Posterior vena cava (tissue), 2 donors: ENCODE data around the gene CNTNAP2. TPM values are rescaled to one million over a fixed set of nuclear protein-coding genes. Genes with fewer than 3 reads are reported as not detected.

Source experiments
- DNase-seq: peaks from one replicate; pipeline ENCODE4 v3.0.0-alpha.2; 2020; ENCODE audit warnings: low spot score
- intact Hi-C, 2 donors: fragments of 100-400 bp; cut with DNase I; formaldehyde crosslinking; loops; one replicate each; pipeline versions ENCODE4 v1.14.1 to v1.14.2; 2022 to 2023
- total RNA-seq, 2 donors: library from RNA; stranded (reverse); fragmentation: NEBNext Ultra II Directional; extraction: Animal tissue kit (Norgen Biotek cat#: 25700); gene quantifications; one replicate each; pipeline ENCODE4 v1.2.1, GENCODE V29; 2021
- donor health status: DM: yes; HTN: yes; CAD: no.
- donor health status: DM: yes; HTN: yes; CAD: no.

Gene CNTNAP2
- total RNA-seq, 2 donors from 2014 or later = not detected

DNA sequence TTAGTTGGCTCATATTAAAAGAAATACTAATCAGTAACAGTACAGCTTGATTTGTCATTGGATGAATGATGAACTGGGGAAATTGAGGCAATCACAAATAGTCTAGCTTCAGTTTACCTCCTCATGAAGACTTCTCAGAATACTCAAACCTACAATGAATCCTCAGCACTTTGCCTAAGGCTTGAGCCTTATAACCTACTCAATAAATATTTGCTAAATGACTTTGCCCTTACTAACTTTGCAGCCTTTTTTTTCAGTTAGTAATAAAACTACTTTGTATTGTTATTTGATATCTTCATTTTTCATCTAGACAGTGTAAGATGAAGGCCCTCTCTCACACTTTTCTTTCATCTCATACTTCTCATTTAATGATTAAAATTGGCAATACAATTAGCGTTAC, 1311.5 kb downstream of the CNTNAP2 start:
- no peak for DNase-seq
- intact Hi-C loops = no loop called here

DNA sequence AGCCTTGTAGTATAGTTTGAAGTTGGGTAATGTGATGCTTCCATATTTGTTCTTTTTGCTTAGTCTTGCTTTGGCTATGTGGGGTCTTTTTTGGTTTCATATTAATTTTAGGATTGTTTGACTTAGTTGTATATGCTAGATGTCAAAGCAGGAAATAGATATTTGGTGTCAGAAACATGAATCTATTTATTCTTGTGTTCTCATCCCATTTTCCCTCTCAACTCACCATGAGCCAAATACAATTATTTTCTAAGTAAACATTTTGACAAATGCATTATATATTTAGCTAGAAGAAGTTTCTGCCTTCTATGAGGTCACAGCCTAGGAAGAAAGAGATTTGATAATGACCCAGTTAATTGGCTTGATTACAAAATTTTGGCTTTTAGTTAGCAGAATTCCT, 1313.4 kb downstream of the CNTNAP2 start:
- intact Hi-C loops = loop anchor here in 1 of 2 donors (5.0 kb wide), 1 partner anchor 108 kb away; no protein-coding TSS in a partner anchor
- DNase-seq = no peak

DNA sequence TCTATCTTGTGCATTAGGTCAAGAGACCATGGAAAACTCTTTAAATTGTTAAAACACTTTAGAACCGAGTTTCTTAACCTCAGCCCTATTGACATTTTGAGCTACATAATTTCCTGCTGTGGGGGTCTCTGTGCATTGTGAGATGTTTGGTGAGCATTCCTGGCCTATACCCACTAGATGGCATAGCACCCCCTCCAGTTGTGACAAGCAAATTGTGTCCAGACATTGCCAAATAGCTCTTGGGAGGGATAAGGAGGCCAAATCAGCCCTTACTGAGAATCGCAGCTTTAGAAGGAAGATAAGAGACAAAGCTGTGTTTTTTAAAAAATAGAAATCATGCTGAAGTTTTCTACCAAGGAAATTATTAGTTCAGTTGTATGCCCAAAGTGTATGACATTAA, 1315.5 kb downstream of the CNTNAP2 start:
- DNase-seq = no peak
- intact Hi-C loops = loop anchor here in 1 of 2 donors (5.0 kb wide), 1 partner anchor 110 kb away; no protein-coding TSS in a partner anchor

DNA sequence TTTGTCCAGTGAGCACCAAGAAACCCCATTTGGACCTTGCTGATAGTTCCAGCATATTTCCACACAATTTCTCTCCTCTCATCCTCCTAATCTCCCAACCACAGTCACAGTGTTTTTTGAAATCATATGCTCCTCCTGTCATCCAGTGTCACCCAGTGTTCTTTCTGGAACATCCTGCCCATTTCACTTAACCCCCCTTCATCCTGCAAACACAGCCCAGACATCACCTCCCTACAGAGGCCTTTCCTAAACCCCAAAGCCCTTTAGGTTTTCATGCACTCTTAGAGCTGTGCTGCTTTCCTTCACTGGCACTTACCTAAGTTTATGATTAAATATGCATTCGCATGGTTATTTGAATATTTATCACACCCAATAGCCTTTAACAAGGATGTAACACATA, 1316.0 kb downstream of the CNTNAP2 start:
- intact Hi-C loops = loop anchor here in 1 of 2 donors (5.0 kb wide), 1 partner anchor 110 kb away; no protein-coding TSS in a partner anchor
- no peak for DNase-seq

DNA sequence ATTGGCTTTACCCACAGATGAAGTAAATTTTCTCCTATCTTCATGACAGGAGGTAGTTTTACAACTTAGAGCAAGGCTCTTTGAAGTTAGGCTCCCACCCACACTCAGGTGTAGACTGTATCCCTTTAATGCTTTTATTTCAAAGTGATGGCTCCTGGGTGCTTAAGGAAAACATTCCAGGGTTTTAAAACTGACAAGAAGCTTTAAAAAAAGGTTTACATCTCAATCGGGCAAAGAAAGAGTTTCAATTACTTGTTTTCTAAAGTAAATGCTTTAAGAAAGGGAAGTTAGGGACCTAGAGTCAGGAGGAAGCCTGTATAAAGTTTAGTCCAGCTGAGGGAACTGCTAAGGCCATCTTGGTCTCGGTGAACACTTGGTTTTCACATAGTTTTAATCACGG, 1320.1 kb downstream of the CNTNAP2 start:
- intact Hi-C loops = no loop called here
- no peak for DNase-seq

DNA sequence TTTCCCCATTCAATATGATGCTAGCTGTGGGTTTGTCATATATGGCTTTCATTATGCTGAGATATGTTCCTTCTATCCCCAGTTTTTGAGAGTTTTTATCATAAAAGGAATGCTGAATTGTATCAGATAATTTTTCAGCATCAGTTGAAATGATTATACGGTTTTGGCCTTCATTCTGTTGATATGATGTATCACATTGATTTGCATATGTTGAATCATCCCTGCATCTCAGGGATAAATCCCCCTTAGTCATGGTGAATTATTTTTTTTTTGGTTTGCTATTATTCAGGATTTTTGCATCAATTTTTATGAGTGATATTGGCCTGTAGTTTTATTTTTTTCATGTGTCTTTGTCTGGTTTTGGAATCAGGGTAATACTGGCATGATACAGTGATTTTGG, 1321.6 kb downstream of the CNTNAP2 start:
- intact Hi-C loops = no loop called here
- DNase-seq = no peak

DNA sequence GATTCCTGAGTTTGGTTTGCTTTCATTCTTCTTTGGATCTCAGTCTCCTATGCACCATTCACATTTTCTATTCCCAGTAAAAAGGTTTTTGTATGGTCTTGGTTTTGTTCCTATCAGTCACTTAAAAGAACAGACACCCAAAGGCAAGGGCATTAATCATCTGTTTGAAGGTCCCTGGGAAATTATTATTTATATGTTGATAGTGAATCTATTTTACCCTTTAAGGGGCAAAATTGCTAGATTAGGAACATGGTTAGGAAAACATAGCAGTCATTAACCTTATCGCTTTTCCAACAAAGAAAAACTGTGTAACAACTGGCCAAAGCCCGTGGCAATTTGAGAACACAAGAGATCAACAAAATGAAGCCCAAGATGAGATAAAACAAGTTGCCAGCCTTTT, 1327.3 kb downstream of the CNTNAP2 start:
- intact Hi-C loops = no loop called here
- DNase-seq = no peak

DNA sequence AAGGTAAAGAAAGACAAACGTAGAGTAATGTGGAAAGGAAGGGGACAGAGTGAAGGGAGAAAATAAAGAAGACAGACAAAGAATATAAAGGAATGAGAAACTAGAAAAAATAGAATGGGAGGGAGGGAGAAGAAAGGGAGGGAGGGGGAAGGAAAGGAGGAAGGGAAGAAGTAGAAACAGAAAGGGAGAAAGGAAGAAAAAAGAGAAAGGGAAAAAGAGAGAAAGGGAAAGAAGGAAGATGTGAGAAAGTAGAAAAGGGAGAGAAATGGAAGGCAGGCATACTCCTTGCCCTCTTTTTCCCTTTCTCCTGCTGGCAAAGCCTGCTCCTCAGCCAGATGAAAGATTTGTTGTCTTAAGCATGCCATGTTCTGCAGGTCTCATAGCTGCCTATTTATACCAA, 1336.2 kb downstream of the CNTNAP2 start:
- DNase-seq = no peak
- intact Hi-C loops = no loop called here

DNA sequence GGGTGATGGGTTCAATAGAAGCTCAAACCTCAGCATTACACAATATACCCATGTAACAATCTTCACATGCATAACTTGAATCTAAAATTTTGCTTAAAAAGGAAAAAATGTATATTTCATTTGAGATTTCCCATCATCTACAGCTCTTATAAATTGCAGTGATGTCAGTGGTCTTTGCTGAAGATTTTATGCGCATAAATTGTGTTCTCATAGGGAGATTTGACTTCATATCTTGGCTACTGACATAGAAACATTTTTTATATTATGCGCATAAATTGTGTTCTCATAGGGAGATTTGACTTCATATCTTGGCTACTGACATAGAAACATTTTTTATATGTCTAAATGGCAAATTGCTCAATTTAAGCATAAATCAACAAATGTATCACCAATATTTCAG, 1348.6 kb downstream of the CNTNAP2 start:
- DNase-seq = no peak
- intact Hi-C loops = no loop called here

DNA sequence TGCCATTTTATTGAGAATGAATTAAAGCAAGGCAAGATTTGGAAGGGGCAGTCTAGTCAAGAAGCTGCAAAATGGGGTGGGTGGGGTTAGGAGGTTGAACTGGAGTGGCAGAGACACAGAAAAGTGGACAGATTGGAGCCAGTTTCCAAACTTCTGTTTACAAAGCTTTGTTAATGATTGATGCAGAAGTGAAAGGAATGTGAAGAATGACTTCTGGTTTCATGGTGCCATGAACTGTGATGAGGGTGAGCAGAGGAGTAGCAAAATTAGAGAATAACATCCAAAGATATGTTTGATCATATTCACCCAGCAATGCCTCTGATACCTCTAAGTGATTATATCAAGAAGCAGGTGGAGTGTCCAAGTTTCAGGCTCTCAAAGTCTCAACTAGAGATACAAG, 1356.0 kb downstream of the CNTNAP2 start:
- no peak for DNase-seq
- intact Hi-C loops = no loop called here

DNA sequence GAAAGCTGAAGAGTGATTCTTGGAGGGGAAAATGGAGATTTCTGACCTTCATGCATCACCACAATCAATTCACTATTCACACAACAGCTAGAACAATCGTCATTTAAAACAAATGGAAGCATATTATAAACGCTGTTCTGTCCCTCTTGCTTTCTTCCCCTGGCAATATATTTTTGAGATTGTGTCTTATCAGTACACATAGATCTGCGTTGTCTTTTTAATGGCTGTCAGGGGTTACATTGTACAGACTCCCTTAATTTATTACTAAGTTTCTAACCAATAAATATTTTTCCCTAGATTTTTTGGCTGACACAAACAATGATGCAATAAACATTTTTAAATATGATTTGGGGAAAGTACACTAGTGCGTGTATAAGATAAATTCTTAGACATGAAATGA, 1358.3 kb downstream of the CNTNAP2 start:
- DNase-seq = no peak
- intact Hi-C loops = no loop called here

DNA sequence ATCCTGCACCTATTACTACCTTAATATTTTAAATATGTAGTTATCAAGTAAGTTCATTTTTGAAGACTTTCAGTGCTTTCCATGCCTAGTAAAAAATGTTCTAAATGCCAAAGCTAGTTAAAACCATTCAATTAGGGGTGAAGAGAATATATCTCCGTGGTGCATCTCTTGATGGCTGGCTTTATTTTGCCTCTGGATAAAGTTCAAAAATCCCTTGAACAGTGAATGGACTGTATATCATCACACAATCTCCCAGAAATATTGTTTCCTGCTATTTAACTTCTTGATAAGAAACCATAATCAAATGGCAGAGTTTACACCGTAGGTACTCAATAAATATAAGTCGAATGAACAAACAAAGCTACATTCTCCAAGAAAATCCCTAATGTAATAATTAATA, 1360.9 kb downstream of the CNTNAP2 start:
- intact Hi-C loops = no loop called here

DNA sequence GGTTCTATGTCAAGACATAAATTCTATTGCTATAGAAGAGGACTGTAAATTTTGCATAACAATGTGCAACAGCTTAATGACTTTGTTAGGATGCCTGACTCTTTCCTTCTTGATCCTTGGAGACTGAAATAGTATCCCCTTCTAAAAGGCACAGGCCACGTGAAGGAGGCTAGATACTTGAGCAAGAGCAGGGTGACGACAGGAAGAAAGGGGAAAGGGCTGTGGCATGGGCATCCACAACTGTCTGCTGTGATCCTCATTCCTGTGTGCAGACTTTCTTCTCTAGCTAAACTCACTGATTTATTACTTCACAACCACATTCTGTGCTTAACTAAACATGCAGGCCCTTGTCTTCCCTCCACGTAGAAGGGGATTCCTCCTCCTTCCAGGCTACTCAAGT, 1362.2 kb downstream of the CNTNAP2 start:
- DNase-seq = no peak
- intact Hi-C loops = no loop called here

More for the DNA sequence above, 1360.9 kb downstream of the CNTNAP2 start:
- DNase-seq = no peak

DNA sequence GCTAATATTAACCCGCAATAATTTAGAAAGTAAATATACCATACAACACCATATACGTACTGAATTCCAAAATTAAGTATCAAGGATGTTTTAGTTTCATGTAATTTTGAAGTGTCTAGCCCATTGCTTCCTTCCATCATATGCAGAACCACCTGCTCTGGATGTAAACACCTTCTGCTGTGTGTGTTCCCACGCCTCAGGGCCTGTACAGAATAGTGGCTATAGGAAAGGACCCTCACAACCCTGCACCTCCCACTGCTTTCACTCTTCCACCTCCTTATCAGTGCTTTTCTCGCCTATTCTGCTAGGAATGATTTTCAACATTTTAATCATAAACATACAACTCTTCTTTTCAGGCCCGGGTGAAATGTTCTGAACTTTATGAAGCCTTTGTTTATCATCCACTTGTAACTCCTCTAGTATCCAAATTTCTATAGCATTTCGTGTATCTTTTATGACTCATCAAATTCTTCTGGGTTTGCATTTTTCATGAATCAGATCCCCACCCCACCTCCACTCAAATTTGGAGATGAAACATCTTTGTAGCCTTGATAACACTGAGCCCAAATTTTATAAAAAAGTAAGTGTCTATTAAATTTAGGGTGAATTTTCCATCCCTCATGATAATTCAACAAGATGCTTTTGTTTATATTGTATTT, 1367.2 kb downstream of the CNTNAP2 start:
- DNase-seq = no peak
- intact Hi-C loops = no loop called here

DNA sequence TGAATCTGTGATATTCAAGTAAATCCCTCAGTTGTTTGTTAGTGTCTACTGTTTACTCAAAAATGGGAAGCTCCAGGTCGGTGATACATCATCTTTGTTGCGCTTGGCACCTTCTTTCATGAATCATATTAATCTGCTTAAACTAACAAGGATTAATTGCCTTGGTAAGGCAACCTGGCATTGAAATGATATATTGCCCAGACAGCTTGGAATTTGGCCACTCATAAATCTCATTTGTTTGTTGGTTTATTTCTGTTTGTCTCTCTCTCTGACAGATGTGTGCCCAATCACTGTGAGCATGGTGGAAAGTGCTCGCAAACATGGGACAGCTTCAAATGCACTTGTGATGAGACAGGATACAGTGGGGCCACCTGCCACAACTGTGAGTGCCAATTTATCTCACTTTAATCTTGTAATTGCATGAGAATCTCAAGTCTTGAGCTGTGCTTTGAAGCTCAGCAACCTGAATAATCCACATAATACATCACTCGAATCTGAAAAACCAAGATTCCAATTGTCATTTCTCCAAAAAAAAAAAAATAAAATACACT, 1369.1 kb downstream of the CNTNAP2 start:
- no peak for DNase-seq
- intact Hi-C loops = no loop called here

DNA sequence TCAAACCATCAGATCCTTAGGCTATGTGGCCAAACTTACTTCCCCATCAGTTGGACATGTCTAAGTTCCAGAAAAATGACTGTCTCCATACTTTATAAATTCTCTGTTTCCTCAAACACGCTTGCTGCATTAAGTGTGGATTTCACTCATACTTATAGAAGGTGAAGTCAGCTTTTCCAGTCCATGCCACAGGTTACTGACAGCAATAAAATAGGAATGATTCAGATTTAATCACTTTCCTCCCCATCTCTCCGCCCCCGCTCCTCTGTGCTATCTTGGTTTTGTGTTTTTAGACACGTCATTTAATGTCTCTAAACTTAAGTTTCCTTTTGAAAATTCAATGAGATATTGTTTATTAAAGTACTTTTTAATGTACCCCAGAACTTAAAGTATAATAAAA, 1376.0 kb downstream of the CNTNAP2 start:
- no peak for DNase-seq
- intact Hi-C loops = no loop called here

DNA sequence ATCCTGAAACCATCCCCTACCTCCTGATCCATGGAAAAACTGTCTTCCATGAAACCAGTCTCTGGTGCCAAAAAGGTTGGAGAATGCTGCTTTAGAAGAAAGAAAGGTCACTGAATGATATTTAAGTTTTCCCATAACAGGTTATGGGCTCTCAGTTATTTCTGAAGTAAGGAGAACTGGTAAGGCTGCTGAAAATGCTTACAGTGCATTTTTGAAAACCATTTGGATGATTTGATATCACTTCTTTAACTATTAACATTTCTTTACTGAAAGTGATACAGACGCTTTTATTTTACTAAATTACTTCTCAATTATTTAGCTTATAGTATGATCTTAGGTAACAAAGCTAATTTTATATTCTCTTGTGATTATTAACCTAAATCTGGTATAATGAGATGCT, 1379.6 kb downstream of the CNTNAP2 start:
- intact Hi-C loops = no loop called here
- no peak for DNase-seq

DNA sequence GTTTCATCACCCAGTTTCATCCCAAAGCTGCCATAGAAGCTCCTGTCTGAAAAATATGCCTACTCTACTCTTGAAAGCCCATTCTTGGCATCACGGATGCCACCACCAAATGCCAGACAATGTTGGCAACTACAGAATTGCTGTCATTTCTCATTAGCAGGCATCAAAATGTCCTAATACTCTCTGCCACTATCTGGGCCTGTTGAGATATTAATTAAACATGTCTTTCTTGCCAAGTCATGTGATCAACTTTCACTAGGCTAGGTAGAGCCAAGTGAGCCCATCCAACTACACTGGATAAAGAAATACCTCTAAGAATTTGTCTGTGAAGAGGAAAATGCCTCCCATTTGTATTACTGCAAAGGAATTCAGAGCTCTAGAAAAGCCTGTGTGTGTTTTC, 1380.6 kb downstream of the CNTNAP2 start:
- intact Hi-C loops = no loop called here
- no peak for DNase-seq

DNA sequence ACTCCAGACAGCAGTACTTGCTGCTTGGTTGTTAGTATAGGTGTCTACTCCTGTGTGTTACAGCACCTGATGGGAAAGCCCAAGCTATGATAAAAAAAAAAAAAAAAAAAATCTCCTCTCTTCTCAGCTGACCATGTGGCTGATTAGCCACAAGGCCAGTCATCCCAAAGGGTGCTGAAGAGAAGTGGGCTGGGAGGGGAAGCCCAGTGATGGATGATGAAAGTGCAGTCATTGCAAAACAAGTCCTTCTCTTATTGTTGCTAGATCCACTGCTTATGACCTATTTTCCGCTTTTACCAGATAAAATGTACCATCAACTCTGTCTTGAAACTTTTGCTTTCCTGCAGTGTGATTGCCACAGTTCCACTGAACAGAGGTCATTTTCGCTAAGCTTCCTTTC, 1381.5 kb downstream of the CNTNAP2 start:
- DNase-seq = no peak
- intact Hi-C loops = no loop called here

DNA sequence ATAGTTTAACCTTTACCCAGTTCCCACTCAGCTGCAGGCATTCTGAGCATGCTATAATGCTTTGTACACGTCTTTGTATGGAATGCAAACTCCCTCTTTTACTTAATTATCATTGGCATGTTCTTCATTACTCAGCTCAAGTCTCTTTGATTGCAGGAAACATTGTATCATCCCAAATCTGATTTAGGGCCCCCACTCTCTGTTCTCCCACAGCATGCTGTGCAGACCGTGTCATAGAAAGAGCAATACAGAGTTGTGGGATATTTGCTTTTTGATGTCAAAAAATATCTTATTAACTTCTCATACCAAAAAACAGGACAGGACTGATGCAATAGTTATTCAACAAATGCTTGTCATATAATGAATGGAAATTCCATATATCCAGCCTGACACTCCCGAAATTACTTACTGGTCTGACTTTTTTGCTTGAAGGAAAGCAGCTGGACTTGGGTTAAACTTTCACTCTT, 1392.5 kb downstream of the CNTNAP2 start:
- intact Hi-C loops = no loop called here
- DNase-seq = no peak

DNA sequence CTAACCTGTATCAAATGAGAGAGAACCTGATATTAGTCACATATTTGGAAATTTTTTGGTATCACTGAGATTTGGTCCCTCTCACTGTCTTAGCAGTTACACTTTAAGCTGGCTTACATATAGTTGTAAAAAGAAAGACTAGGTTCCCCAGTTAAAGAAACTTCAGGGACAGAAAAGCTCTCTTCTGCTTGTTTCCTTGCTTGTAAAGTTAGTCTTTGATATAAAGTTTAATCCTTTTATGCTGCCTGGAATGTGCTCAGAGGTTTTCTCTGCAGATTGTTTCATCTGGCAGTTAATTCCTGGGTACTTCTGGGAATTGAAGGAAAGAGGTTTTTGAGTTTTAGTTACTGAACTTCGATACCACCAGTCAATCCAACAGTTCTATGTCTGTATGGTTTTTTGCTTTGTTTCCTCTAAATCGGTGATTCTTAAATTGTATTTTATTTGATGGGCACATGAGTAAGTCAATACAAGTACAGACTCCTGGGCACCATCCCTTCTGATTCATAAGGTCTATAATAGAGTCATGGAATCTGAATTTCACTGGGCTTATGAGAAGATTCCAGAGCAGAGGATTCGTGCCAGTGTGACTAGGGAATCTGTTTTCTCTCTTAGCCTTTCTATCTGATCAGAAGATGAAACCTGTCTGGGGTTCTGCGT, 1393.1 kb downstream of the CNTNAP2 start:
- DNase-seq = no peak
- intact Hi-C loops = no loop called here
